ENCODE data around the gene ZNF345.

ZNF345 gene

DNA sequence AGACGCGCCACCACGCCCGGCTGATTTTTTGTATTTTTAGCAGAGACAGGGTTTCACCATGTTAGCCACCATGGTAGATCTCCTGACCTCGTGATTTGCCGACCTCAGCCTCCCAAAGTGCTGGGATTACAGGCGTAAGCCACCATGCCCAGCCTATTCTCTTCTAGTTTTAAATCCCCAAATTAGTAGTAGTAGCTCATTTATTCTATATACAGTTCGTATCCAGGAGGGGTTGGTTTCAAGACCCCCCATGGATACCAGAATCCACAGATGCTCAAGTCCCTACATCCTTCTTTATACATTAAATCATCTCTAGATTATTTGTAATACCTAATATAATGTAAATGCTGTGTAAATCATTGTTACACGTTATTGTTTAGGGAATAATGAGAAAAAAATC lies 67.4 kb downstream of the ZNF345 start:
- H3K4me3 ChIP-seq (ENCODE audit: low read depth, low read length, poor library complexity, severe bottlenecking) = no peak overlapping the region
- no peaks in the 10 kb centered on the region for H3K9me2 ChIP-seq (ENCODE audit: low read depth, low read length)
- no peak overlapping the region for H3K9ac ChIP-seq (ENCODE audit: low read length)
- H3F3A ChIP-seq (ENCODE audit: insufficient read depth, low read length) = no peaks in the 10 kb centered on the region
- TF ChIP-seq EZH2 (IDR thresholded peaks at IDR 0.05; ENCODE audit: borderline replicate concordance, low read length) = no peak
- TF ChIP-seq, protein P1, sequence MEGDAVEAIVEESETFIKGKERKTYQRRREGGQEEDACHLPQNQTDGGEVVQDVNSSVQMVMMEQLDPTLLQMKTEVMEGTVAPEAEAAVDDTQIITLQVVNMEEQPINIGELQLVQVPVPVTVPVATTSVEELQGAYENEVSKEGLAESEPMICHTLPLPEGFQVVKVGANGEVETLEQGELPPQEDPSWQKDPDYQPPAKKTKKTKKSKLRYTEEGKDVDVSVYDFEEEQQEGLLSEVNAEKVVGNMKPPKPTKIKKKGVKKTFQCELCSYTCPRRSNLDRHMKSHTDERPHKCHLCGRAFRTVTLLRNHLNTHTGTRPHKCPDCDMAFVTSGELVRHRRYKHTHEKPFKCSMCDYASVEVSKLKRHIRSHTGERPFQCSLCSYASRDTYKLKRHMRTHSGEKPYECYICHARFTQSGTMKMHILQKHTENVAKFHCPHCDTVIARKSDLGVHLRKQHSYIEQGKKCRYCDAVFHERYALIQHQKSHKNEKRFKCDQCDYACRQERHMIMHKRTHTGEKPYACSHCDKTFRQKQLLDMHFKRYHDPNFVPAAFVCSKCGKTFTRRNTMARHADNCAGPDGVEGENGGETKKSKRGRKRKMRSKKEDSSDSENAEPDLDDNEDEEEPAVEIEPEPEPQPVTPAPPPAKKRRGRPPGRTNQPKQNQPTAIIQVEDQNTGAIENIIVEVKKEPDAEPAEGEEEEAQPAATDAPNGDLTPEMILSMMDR (IDR thresholded peaks at IDR 0.05; ENCODE audit: low read length) = no peak
- H4K20me1 ChIP-seq (ENCODE audit: insufficient read depth, low read length) = no peaks in the 10 kb centered on the region
- no peak overlapping the region for H2AFZ ChIP-seq (ENCODE audit: low read length)
- no peaks in the 10 kb centered on the region for H3K79me2 ChIP-seq (ENCODE audit: insufficient read depth, low read length)
- no peak overlapping the region for H3K4me2 ChIP-seq (ENCODE audit: low read length)
- no peaks in the 10 kb centered on the region for H3K36me3 ChIP-seq (ENCODE audit: insufficient read depth, low read length)
- peaks cover 3% of the 10 kb centered on the region; the same call in 1 of the 2 replicates for H3K9me3 ChIP-seq (ENCODE audit: low read length)
- no peaks in the 10 kb centered on the region for H3K4me1 ChIP-seq (ENCODE audit: insufficient read depth, low read length, severe bottlenecking)
- no peak overlapping the region for H3K27ac ChIP-seq (ENCODE audit: low read depth, low read length, poor library complexity, severe bottlenecking)
- H3K27me3 ChIP-seq (ENCODE audit: insufficient read depth, low read length) = no peaks in the 10 kb centered on the region
